WTC11 (cell line): ENCODE measurements around the gene FNBP1L. TPM values are rescaled to one million over a fixed set of nuclear protein-coding genes. Genes with fewer than 3 reads are reported as not detected.

Experiments
- CREM ChIP-seq: sonication (generic); formaldehyde crosslinking; IDR thresholded peaks from 2 replicates; pipeline ENCODE4 v1.8.1; 2022; ENCODE audit warnings: mild to moderate bottlenecking, missing genetic modification reagents, moderate library complexity
- FOXJ3 ChIP-seq: sonication (generic); formaldehyde crosslinking; IDR thresholded peaks from 2 replicates; pipeline ENCODE4 v1.9.0; 2021; ENCODE audit warnings: missing genetic modification reagents, mild to moderate bottlenecking, borderline replicate concordance
- GTF2I ChIP-seq: fragments of 250-450 bp; sonication (Bioruptor Pico); conservative IDR thresholded peaks from 2 replicates; pipeline ENCODE4 v1.4.0; 2021; ENCODE audit warnings: mild to moderate bottlenecking
- HMGA2 ChIP-seq: fragments of 250-450 bp; sonication (Bioruptor Pico); IDR thresholded peaks from 2 replicates; pipeline ENCODE4 v1.4.0; 2021; ENCODE audit warnings: mild to moderate bottlenecking, moderate library complexity
- JAZF1 ChIP-seq: fragments of 250-450 bp; sonication (Bioruptor Pico); IDR thresholded peaks from 2 replicates; pipeline ENCODE4 v1.9.0; 2021; ENCODE audit warnings: moderate library complexity, mild to moderate bottlenecking, inconsistent platforms
- MYBL2 ChIP-seq: sonication (generic); formaldehyde crosslinking; IDR thresholded peaks from 2 replicates; pipeline ENCODE4 v1.8.1; 2023; ENCODE audit warnings: mild to moderate bottlenecking, moderate library complexity, missing genetic modification reagents
- NFATC4 ChIP-seq: fragments of 250-450 bp; sonication (Bioruptor Pico); IDR thresholded peaks from 2 replicates; pipeline ENCODE4 v1.9.0; 2021; ENCODE audit warnings: mild to moderate bottlenecking
- NFE2L1 ChIP-seq: sonication (generic); formaldehyde crosslinking; IDR thresholded peaks from 2 replicates; pipeline ENCODE4 v1.8.1; 2023; ENCODE audit warnings: missing genetic modification reagents
- NFYB ChIP-seq: sonication (generic); formaldehyde crosslinking; conservative IDR thresholded peaks from 2 replicates; pipeline ENCODE4 v1.8.0; 2022; ENCODE audit warnings: low read depth, missing genetic modification reagents
- OVOL2 ChIP-seq: fragments of 250-450 bp; sonication (Bioruptor Pico); IDR thresholded peaks from 2 replicates; pipeline ENCODE4 v1.9.0; 2021; ENCODE audit warnings: mild to moderate bottlenecking, borderline replicate concordance
- RELA ChIP-seq: sonication (generic); formaldehyde crosslinking; IDR thresholded peaks from 2 replicates; pipeline ENCODE4 v1.8.1; 2022; ENCODE audit warnings: missing genetic modification reagents, mild to moderate bottlenecking, borderline replicate concordance
- ZNF121 ChIP-seq: sonication (generic); formaldehyde crosslinking; IDR thresholded peaks from 2 replicates; pipeline ENCODE4 v1.8.0; 2023; ENCODE audit warnings: missing genetic modification reagents
- ZNF138 ChIP-seq: sonication (generic); formaldehyde crosslinking; conservative IDR thresholded peaks from 2 replicates; pipeline ENCODE4 v1.8.1; 2022; ENCODE audit warnings: mild to moderate bottlenecking, moderate library complexity, missing genetic modification reagents
- ZNF263 ChIP-seq: sonication (generic); formaldehyde crosslinking; IDR thresholded peaks from 2 replicates; pipeline ENCODE4 v1.8.1; 2022; ENCODE audit warnings: low read depth, mild to moderate bottlenecking, moderate library complexity, missing genetic modification reagents
- ZNF317 ChIP-seq: sonication (generic); formaldehyde crosslinking; IDR thresholded peaks from 2 replicates; pipeline ENCODE4 v1.8.1; 2023; ENCODE audit warnings: low read depth, mild to moderate bottlenecking, moderate library complexity, missing genetic modification reagents, borderline replicate concordance
- ZNF396 ChIP-seq: fragments of 250-450 bp; sonication (Bioruptor Pico); IDR thresholded peaks from 2 replicates; pipeline ENCODE4 v1.8.0; 2021; ENCODE audit warnings: mild to moderate bottlenecking, moderate library complexity, borderline replicate concordance
- ZNF423 ChIP-seq: fragments of 250-450 bp; sonication (Bioruptor Pico); IDR thresholded peaks from 2 replicates; pipeline ENCODE4 v2.1.2; 2022; ENCODE audit warnings: mild to moderate bottlenecking, moderate library complexity
- total RNA-seq: library from RNA; stranded (reverse); gene quantifications from 3 replicates; pipeline ENCODE4 v1.2.3, GENCODE V29; 2021
- TF ChIP-seq, protein P1 (sequence below): fragments of 200-600 bp; IDR thresholded peaks from 2 replicates; pipeline ENCODE4 v1.8.0; 2022; ENCODE audit warnings: antibody characterized with exemption
- TF ChIP-seq, protein P2 (sequence below): sonication (generic); formaldehyde crosslinking; IDR thresholded peaks from 2 replicates; pipeline ENCODE4 v1.8.1; 2023; ENCODE audit warnings: mild to moderate bottlenecking, missing genetic modification reagents
- TF ChIP-seq, protein P3 (sequence below): sonication (generic); formaldehyde crosslinking; IDR thresholded peaks from 2 replicates; pipeline ENCODE4 v1.8.0; 2022; ENCODE audit warnings: missing genetic modification reagents
- TF ChIP-seq, protein P4 (sequence below): fragments of 250-450 bp; sonication (Bioruptor Pico); IDR thresholded peaks from 2 replicates; pipeline ENCODE4 v1.9.0; 2021; ENCODE audit warnings: mild to moderate bottlenecking
- TF ChIP-seq, protein P5 (sequence below): sonication (generic); formaldehyde crosslinking; IDR thresholded peaks from 2 replicates; pipeline ENCODE4 v1.8.1; 2022; ENCODE audit warnings: mild to moderate bottlenecking, missing genetic modification reagents, moderate library complexity, borderline replicate concordance
- TF ChIP-seq, protein P6 (sequence below): sonication (generic); formaldehyde crosslinking; conservative IDR thresholded peaks from 2 replicates; pipeline ENCODE4 v1.8.1; 2022; ENCODE audit warnings: mild to moderate bottlenecking, missing genetic modification reagents

The FNBP1L gene
- total RNA-seq, 1 experiment from 2014 or later = 79.1 TPM

DNA sequence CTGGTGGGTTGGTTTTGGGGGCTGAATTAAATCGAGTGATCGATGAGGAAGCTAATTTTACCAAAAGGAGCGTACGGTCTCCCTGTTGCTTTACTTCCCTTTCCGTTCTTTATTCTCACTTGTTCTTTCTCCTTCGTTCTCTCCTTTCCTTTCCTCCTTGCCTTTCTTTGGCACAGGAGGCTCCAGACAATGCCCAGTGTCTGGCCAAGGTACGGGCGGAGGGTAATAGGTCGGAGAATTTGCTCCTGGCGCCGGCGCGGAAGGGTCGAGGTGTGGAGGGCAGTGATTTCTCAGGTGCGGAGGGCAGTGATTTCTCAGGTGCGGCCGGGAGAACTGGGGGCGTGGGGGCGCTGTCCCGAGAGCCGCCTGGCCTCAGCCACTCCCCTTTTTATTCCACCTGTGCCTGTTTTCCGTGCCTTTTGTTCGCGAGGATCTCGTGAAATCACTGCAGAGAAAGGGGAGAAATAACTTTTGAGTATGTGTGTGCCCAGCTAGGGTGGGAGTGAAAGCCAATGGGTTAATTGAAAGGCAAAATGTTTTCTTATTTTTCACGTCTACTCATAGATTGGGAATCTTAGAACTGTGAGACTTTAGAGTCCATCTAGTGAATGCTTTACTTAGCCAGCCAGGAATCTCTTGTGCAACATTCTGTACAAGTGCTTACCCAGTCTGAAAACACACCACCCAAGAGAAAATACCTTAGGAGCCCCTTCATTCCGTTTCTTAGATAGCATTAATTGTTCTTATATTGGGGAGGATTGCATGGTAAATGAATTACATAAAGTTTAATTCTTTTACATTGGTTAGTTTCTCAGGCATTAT lies 1.3 kb downstream of the FNBP1L start (continued):
- TF ChIP-seq, protein P1, sequence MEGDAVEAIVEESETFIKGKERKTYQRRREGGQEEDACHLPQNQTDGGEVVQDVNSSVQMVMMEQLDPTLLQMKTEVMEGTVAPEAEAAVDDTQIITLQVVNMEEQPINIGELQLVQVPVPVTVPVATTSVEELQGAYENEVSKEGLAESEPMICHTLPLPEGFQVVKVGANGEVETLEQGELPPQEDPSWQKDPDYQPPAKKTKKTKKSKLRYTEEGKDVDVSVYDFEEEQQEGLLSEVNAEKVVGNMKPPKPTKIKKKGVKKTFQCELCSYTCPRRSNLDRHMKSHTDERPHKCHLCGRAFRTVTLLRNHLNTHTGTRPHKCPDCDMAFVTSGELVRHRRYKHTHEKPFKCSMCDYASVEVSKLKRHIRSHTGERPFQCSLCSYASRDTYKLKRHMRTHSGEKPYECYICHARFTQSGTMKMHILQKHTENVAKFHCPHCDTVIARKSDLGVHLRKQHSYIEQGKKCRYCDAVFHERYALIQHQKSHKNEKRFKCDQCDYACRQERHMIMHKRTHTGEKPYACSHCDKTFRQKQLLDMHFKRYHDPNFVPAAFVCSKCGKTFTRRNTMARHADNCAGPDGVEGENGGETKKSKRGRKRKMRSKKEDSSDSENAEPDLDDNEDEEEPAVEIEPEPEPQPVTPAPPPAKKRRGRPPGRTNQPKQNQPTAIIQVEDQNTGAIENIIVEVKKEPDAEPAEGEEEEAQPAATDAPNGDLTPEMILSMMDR = no peak
- TF ChIP-seq ZNF317 (CRISPR knock-in tag) (no peak), ZNF263 (CRISPR knock-in tag) (no peak), JAZF1 (no peak), OVOL2 (CRISPR knock-in tag) (no peak), MYBL2 (CRISPR knock-in tag) (no peak), FOXJ3 (CRISPR knock-in tag) (no peak), NFE2L1 (CRISPR knock-in tag) (no peak), NFYB (CRISPR knock-in tag) (no peak), ZNF121 (CRISPR knock-in tag) (no peak), ZNF396 (no peak), ZNF138 (CRISPR knock-in tag) (no peak), ZNF423 (CRISPR knock-in tag) (no peak), GTF2I (CRISPR knock-in tag) (no peak), CREM (CRISPR knock-in tag) (0 out of 2 replicates have a peak, but pooled peaks have one; percentile 44), HMGA2 (CRISPR knock-in tag) (no peak), RELA (CRISPR knock-in tag) (no peak), NFATC4 (CRISPR knock-in tag) (no peak)
- TF ChIP-seq, protein P2, sequence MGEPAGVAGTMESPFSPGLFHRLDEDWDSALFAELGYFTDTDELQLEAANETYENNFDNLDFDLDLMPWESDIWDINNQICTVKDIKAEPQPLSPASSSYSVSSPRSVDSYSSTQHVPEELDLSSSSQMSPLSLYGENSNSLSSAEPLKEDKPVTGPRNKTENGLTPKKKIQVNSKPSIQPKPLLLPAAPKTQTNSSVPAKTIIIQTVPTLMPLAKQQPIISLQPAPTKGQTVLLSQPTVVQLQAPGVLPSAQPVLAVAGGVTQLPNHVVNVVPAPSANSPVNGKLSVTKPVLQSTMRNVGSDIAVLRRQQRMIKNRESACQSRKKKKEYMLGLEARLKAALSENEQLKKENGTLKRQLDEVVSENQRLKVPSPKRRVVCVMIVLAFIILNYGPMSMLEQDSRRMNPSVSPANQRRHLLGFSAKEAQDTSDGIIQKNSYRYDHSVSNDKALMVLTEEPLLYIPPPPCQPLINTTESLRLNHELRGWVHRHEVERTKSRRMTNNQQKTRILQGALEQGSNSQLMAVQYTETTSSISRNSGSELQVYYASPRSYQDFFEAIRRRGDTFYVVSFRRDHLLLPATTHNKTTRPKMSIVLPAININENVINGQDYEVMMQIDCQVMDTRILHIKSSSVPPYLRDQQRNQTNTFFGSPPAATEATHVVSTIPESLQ (CRISPR knock-in tag) = no peak
- TF ChIP-seq, protein P3, sequence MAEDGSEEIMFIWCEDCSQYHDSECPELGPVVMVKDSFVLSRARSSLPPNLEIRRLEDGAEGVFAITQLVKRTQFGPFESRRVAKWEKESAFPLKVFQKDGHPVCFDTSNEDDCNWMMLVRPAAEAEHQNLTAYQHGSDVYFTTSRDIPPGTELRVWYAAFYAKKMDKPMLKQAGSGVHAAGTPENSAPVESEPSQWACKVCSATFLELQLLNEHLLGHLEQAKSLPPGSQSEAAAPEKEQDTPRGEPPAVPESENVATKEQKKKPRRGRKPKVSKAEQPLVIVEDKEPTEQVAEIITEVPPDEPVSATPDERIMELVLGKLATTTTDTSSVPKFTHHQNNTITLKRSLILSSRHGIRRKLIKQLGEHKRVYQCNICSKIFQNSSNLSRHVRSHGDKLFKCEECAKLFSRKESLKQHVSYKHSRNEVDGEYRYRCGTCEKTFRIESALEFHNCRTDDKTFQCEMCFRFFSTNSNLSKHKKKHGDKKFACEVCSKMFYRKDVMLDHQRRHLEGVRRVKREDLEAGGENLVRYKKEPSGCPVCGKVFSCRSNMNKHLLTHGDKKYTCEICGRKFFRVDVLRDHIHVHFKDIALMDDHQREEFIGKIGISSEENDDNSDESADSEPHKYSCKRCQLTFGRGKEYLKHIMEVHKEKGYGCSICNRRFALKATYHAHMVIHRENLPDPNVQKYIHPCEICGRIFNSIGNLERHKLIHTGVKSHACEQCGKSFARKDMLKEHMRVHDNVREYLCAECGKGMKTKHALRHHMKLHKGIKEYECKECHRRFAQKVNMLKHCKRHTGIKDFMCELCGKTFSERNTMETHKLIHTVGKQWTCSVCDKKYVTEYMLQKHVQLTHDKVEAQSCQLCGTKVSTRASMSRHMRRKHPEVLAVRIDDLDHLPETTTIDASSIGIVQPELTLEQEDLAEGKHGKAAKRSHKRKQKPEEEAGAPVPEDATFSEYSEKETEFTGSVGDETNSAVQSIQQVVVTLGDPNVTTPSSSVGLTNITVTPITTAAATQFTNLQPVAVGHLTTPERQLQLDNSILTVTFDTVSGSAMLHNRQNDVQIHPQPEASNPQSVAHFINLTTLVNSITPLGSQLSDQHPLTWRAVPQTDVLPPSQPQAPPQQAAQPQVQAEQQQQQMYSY (CRISPR knock-in tag) = no peak
- TF ChIP-seq, protein P4, sequence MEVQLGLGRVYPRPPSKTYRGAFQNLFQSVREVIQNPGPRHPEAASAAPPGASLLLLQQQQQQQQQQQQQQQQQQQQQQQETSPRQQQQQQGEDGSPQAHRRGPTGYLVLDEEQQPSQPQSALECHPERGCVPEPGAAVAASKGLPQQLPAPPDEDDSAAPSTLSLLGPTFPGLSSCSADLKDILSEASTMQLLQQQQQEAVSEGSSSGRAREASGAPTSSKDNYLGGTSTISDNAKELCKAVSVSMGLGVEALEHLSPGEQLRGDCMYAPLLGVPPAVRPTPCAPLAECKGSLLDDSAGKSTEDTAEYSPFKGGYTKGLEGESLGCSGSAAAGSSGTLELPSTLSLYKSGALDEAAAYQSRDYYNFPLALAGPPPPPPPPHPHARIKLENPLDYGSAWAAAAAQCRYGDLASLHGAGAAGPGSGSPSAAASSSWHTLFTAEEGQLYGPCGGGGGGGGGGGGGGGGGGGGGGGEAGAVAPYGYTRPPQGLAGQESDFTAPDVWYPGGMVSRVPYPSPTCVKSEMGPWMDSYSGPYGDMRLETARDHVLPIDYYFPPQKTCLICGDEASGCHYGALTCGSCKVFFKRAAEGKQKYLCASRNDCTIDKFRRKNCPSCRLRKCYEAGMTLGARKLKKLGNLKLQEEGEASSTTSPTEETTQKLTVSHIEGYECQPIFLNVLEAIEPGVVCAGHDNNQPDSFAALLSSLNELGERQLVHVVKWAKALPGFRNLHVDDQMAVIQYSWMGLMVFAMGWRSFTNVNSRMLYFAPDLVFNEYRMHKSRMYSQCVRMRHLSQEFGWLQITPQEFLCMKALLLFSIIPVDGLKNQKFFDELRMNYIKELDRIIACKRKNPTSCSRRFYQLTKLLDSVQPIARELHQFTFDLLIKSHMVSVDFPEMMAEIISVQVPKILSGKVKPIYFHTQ = no peak
- TF ChIP-seq, protein P5, sequence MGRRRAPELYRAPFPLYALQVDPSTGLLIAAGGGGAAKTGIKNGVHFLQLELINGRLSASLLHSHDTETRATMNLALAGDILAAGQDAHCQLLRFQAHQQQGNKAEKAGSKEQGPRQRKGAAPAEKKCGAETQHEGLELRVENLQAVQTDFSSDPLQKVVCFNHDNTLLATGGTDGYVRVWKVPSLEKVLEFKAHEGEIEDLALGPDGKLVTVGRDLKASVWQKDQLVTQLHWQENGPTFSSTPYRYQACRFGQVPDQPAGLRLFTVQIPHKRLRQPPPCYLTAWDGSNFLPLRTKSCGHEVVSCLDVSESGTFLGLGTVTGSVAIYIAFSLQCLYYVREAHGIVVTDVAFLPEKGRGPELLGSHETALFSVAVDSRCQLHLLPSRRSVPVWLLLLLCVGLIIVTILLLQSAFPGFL (CRISPR knock-in tag) = no peak
- TF ChIP-seq, protein P6, sequence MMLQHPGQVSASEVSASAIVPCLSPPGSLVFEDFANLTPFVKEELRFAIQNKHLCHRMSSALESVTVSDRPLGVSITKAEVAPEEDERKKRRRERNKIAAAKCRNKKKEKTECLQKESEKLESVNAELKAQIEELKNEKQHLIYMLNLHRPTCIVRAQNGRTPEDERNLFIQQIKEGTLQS = no peak
